Measurements from ENCODE around the gene CPM. TPM values are rescaled to one million over a fixed set of nuclear protein-coding genes. Genes with fewer than 3 reads are reported as not detected.
"Not testable (repeated sequence)": the region's sequence is repeated elsewhere in the genome, so short reads cannot be mapped to it uniquely, and the experiment has no call there.

CPM gene
- polyA plus RNA-seq, 3 donors = 8.4 to 32.4 (median 26.2) TPM

GRCh38 chr12:68804657-68805591 is 128.0 kb downstream of the CPM start:
- H3K27me3 Mint-ChIP-seq (ENCODE audit: low read depth in 3 of 3) = peaks cover 0 to 4% (median 2%) of the 10 kb centered on the region in 3 donors
- no peak overlapping the region for H3K4me3 ChIP-seq (replicated peaks in 1 of 3; ENCODE audit: low read depth in 2 of 3, low read length in 3 of 3)
- DNase-seq = no peak
- 96% methylated on average over 30 of the region's 32 CpGs for WGBS (ENCODE audit: insufficient coverage)
- H3K36me3 ChIP-seq (replicated peaks in 1 of 2; ENCODE audit: control insufficient read depth in 1 of 2, insufficient read depth in 2 of 2, low read length in 2 of 2) = peaks cover 5% of the 10 kb centered on the region in 2 donors
- H3K4me1 Mint-ChIP-seq = peaks cover 16% of the 10 kb centered on the region
- H3K9ac ChIP-seq (ENCODE audit: insufficient read depth, low read length, poor library complexity, severe bottlenecking) = no peak overlapping the region
- no peaks in the 10 kb centered on the region for H3K9me3 ChIP-seq (replicated peaks in 1 of 2; ENCODE audit: control insufficient read depth in 1 of 2, insufficient read depth in 1 of 2, low read length in 2 of 2)
- no peak overlapping the region for H2AFZ ChIP-seq (ENCODE audit: insufficient read depth, low read depth, low read length, poor library complexity, severe bottlenecking)
- intact Hi-C loops (cut with micrococcal nuclease) = no loop called here
- H3K9me3 Mint-ChIP-seq = peaks cover 0 to 6% (median 0%) of the 10 kb centered on the region in 7 donors
- TF ChIP-seq CTCF (IDR thresholded peaks at IDR 0.05) = no peak
- H3K4me1 ChIP-seq (ENCODE audit: control insufficient read depth in 1 of 2, insufficient read depth in 2 of 2, low read length in 2 of 2) = peaks cover 14 to 21% of the 10 kb centered on the region in 2 donors
- H3K27ac Mint-ChIP-seq = no peak overlapping the region
- no peak overlapping the region for H3K27ac ChIP-seq (ENCODE audit: low read depth in 1 of 2, low read length in 2 of 2)
- H3K79me2 ChIP-seq (ENCODE audit: insufficient read depth, low read length) = peaks cover 20% of the 10 kb centered on the region
- H3K4me2 ChIP-seq (replicated peaks; ENCODE audit: extremely low read depth, low read length, poor library complexity, severe bottlenecking) = no peak overlapping the region
- H3K27me3 ChIP-seq (ENCODE audit: control insufficient read depth in 2 of 2, insufficient read depth in 2 of 2, low read length in 2 of 2) = no peaks in the 10 kb centered on the region
- peaks cover 6% of the 10 kb centered on the region for H4K20me1 ChIP-seq (ENCODE audit: insufficient read depth, low read length)
- no peak overlapping the region for H3K4me3 Mint-ChIP-seq
- H3K36me3 Mint-ChIP-seq = peaks cover 5 to 7% of the 10 kb centered on the region in 2 donors

GRCh38 chr12:68803948-68804656 is 128.9 kb downstream of the CPM start:
- intact Hi-C loops (cut with micrococcal nuclease) = no loop called here
- Histone ChIP-seq H3K4me2 (replicated peaks; ENCODE audit: extremely low read depth, low read length, poor library complexity, severe bottlenecking) (no peak overlapping the region), H2AFZ (ENCODE audit: insufficient read depth, low read depth, low read length, poor library complexity, severe bottlenecking) (no peak overlapping the region), H3K27me3 (ENCODE audit: control insufficient read depth in 2 of 2, insufficient read depth in 2 of 2, low read length in 2 of 2) (no peaks in the 10 kb centered on the region), H4K20me1 (ENCODE audit: insufficient read depth, low read length) (no peaks in the 10 kb centered on the region), H3K4me3 (replicated peaks in 1 of 3; ENCODE audit: low read depth in 2 of 3, low read length in 3 of 3) (no peak overlapping the region), H3K9ac (ENCODE audit: insufficient read depth, low read length, poor library complexity, severe bottlenecking) (no peak overlapping the region), H3K36me3 (replicated peaks in 1 of 2; ENCODE audit: control insufficient read depth in 1 of 2, insufficient read depth in 2 of 2, low read length in 2 of 2) (no peaks in the 10 kb centered on the region), H3K27ac (ENCODE audit: low read depth in 1 of 2, low read length in 2 of 2) (no peak overlapping the region), H3K79me2 (ENCODE audit: insufficient read depth, low read length) (peaks cover 12% of the 10 kb centered on the region), H3K9me3 (replicated peaks in 1 of 2; ENCODE audit: control insufficient read depth in 1 of 2, insufficient read depth in 1 of 2, low read length in 2 of 2) (no peaks in the 10 kb centered on the region), H3K4me1 (ENCODE audit: control insufficient read depth in 1 of 2, insufficient read depth in 2 of 2, low read length in 2 of 2) (peaks cover 11 to 12% of the 10 kb centered on the region in 2 donors)
- TF ChIP-seq CTCF (IDR thresholded peaks at IDR 0.05) = no peak
- H3K27ac Mint-ChIP-seq = no peak overlapping the region
- H3K4me3 Mint-ChIP-seq = no peak overlapping the region
- no peak for DNase-seq
- WGBS (ENCODE audit: insufficient coverage) = 100% methylated on average over 3 of the region's 5 CpGs
- H3K27me3 Mint-ChIP-seq (ENCODE audit: low read depth in 3 of 3) = peaks cover 0 to 4% (median 2%) of the 10 kb centered on the region in 3 donors
- H3K4me1 Mint-ChIP-seq = peaks cover 12% of the 10 kb centered on the region
- peaks cover 0 to 6% (median 0%) of the 10 kb centered on the region in 7 donors for H3K9me3 Mint-ChIP-seq
- no peaks in the 10 kb centered on the region for H3K36me3 Mint-ChIP-seq

- H3K36me3 Mint-ChIP-seq; H3K4me1 Mint-ChIP-seq; H3K4me1 ChIP-seq (ENCODE audit: control insufficient read depth in 1 of 2, insufficient read depth in 2 of 2, low read length in 2 of 2); H3K9me3 Mint-ChIP-seq; H3K27ac Mint-ChIP-seq; H3K9ac ChIP-seq (ENCODE audit: insufficient read depth, low read length, poor library complexity, severe bottlenecking); H3K27me3 ChIP-seq (ENCODE audit: control insufficient read depth in 2 of 2, insufficient read depth in 2 of 2, low read length in 2 of 2); H3K79me2 ChIP-seq (ENCODE audit: insufficient read depth, low read length); H3K4me3 Mint-ChIP-seq; H4K20me1 ChIP-seq (ENCODE audit: insufficient read depth, low read length); H3K36me3 ChIP-seq (replicated peaks in 1 of 2; ENCODE audit: control insufficient read depth in 1 of 2, insufficient read depth in 2 of 2, low read length in 2 of 2); H3K27ac ChIP-seq (ENCODE audit: low read depth in 1 of 2, low read length in 2 of 2); H2AFZ ChIP-seq (ENCODE audit: insufficient read depth, low read depth, low read length, poor library complexity, severe bottlenecking); H3K4me2 ChIP-seq (replicated peaks; ENCODE audit: extremely low read depth, low read length, poor library complexity, severe bottlenecking); DNase-seq; H3K27me3 Mint-ChIP-seq (ENCODE audit: low read depth in 3 of 3); intact Hi-C loops (cut with micrococcal nuclease); H3K9me3 ChIP-seq (replicated peaks in 1 of 2; ENCODE audit: control insufficient read depth in 1 of 2, insufficient read depth in 1 of 2, low read length in 2 of 2); H3K4me3 ChIP-seq (replicated peaks in 1 of 3; ENCODE audit: low read depth in 2 of 3, low read length in 3 of 3): not testable (repeated sequence)
- WGBS (ENCODE audit: insufficient coverage) = 90% methylated on average over 14 of the region's 19 CpGs
These were observed 129.9 kb downstream of the CPM start for GRCh38 chr12:68802911-68803651.
